H1 (cell line): ENCODE measurements around the gene DGKI. TPM values are rescaled to one million over a fixed set of nuclear protein-coding genes. Genes with fewer than 3 reads are reported as not detected.

Experiments used
- CTCF ChIA-PET: fragments of 300-600 bp; sonication (Branson Sonifier 250); formaldehyde crosslinking; loops from one replicate; lab custom pipeline; 2021; ENCODE audit not compliant: partially characterized antibody; lab: Charles Lee
- POLR2A ChIA-PET: fragments of 300-600 bp; sonication (Branson Sonifier 250); formaldehyde crosslinking; loops from one replicate; lab custom pipeline; 2021; ENCODE audit warnings: inconsistent platforms; ENCODE audit not compliant: partially characterized antibody; lab: Charles Lee
- DNase-seq, 2 experiments: peaks; one replicate each; pipeline versions ENCODE4 v3.0.0 to v3.0.0-alpha.2; 2010 to 2022; ENCODE audit warnings: low spot score in 2 of 2, low read depth in 1 of 2, mixed read lengths in 1 of 2
- FAIRE-seq: peaks from 2 replicates; lab custom pipeline; 2011; peaks lifted over from hg19 to GRCh38; lab: Jason Lieb, UNC
- H2AFZ ChIP-seq: 2 replicates; pipeline ENCODE4 v1.8.1; 2012; ENCODE audit warnings: low read length, inconsistent platforms
- H2AK5ac ChIP-seq: 2 replicates; pipeline ENCODE4 v1.6.1; 2013; ENCODE audit warnings: low read depth, low read length
- H2BK120ac ChIP-seq: replicated peaks from 2 replicates; pipeline ENCODE3; 2013; ENCODE audit warnings: low read depth, low read length, inconsistent platforms
- H2BK12ac ChIP-seq: 2 replicates; pipeline ENCODE4 v1.6.1; 2013; ENCODE audit warnings: low read depth, low read length
- H2BK15ac ChIP-seq: 2 replicates; pipeline ENCODE4 v1.6.1; 2013; ENCODE audit warnings: low read length
- H2BK20ac ChIP-seq: 2 replicates; pipeline ENCODE4 v1.6.1; 2013; ENCODE audit warnings: low read length
- H2BK5ac ChIP-seq: 2 replicates; pipeline ENCODE4 v1.6.1; 2013; ENCODE audit warnings: low read depth, low read length
- H3K14ac ChIP-seq: 2 replicates; pipeline ENCODE4 v1.6.1; 2013; ENCODE audit warnings: inconsistent platforms; ENCODE audit not compliant: insufficient read length
- H3K18ac ChIP-seq: 2 replicates; pipeline ENCODE4 v1.6.1; 2013; ENCODE audit warnings: low read length; ENCODE audit errors: extremely low read depth
- H3K23ac ChIP-seq: 2 replicates; pipeline ENCODE4 v1.6.1; 2013; ENCODE audit warnings: inconsistent platforms; ENCODE audit not compliant: insufficient read length
- H3K23me2 ChIP-seq: 2 replicates; pipeline ENCODE4 v1.6.1; 2013; ENCODE audit warnings: low read depth, low read length
- H3K27ac ChIP-seq: 2 replicates; pipeline ENCODE4 v1.6.1; 2011; ENCODE audit warnings: low read depth, low read length, inconsistent platforms
- H3K27me3 ChIP-seq, 4 experiments: replicated peaks in 1 of 4; 1 replicate in 1 of 4; 2 replicates in 3 of 4; pipeline versions ENCODE4 v1.6.1 to v1.8.1; 2011 to 2013; ENCODE audit warnings: low read length in 3 of 4, mild to moderate bottlenecking in 3 of 4, inconsistent platforms in 2 of 4, mixed read lengths in 2 of 4, moderate library complexity in 1 of 4; ENCODE audit not compliant: control insufficient read depth in 3 of 4, insufficient read depth in 3 of 4; ENCODE audit errors: extremely low read depth in 1 of 4
- H3K36me3 ChIP-seq, 4 experiments: 2 replicates each; pipeline versions ENCODE4 v1.6.1 to v1.8.1; 2011 to 2013; ENCODE audit warnings: mild to moderate bottlenecking in 4 of 4, low read length in 3 of 4, moderate library complexity in 2 of 4, control low read depth in 1 of 4, inconsistent platforms in 1 of 4; ENCODE audit not compliant: insufficient read depth in 4 of 4, control insufficient read depth in 2 of 4
- H3K4ac ChIP-seq: replicated peaks from 2 replicates; pipeline ENCODE3; 2013; ENCODE audit warnings: low read length, low read depth, mixed read lengths, inconsistent platforms; ENCODE audit not compliant: insufficient read length
- H3K4me1 ChIP-seq, 4 experiments: replicated peaks in 1 of 4; 1 replicate in 1 of 4; 2 replicates in 3 of 4; pipeline versions ENCODE4 v1.6.1 to v1.8.1; 2011 to 2013; ENCODE audit warnings: low read length in 3 of 4, inconsistent platforms in 2 of 4, mixed read lengths in 1 of 4; ENCODE audit not compliant: insufficient read depth in 4 of 4, control insufficient read depth in 3 of 4
- H3K4me2 ChIP-seq, 2 experiments: 2 replicates each; pipeline versions ENCODE4 v1.6.1 to v1.8.1; 2011 to 2013; ENCODE audit warnings: low read depth in 2 of 2, low read length in 2 of 2, control low read depth in 1 of 2, inconsistent platforms in 1 of 2, mild to moderate bottlenecking in 1 of 2; ENCODE audit not compliant: insufficient read depth in 1 of 2
- H3K4me3 ChIP-seq, 4 experiments: fragments of 200-600, 300-600 bp in 1 of 4; sonication (generic), shearing (Covaris generic), sonication (Bioruptor Twin) in 1 of 4; 2 replicates each; pipeline versions ENCODE4 v1.5.1 to v1.8.1; 2011 to 2016; ENCODE audit warnings: low read length in 4 of 4, low read depth in 3 of 4, control low read depth in 2 of 4, inconsistent platforms in 2 of 4, mild to moderate bottlenecking in 2 of 4, mixed read lengths in 1 of 4, moderate library complexity in 1 of 4; ENCODE audit not compliant: insufficient read depth in 2 of 4; ENCODE audit errors: extremely low read depth in 1 of 4
- H3K56ac ChIP-seq: replicated peaks from 2 replicates; pipeline ENCODE3; 2013; ENCODE audit warnings: low read depth, mild to moderate bottlenecking, mixed read lengths, low read length, inconsistent platforms; ENCODE audit not compliant: insufficient read length
- H3K79me1 ChIP-seq: 2 replicates; pipeline ENCODE4 v1.6.1; 2013; ENCODE audit warnings: low read depth, low read length, control low read depth
- H3K79me2 ChIP-seq, 2 experiments: 2 replicates each; pipeline versions ENCODE4 v1.6.1 to v1.8.1; 2012 to 2013; ENCODE audit warnings: low read length in 2 of 2, mild to moderate bottlenecking in 2 of 2, inconsistent platforms in 1 of 2; ENCODE audit not compliant: insufficient read depth in 2 of 2, control insufficient read depth in 1 of 2
- H3K9ac ChIP-seq, 4 experiments: replicated peaks in 1 of 4; 1 replicate in 1 of 4; 2 replicates in 3 of 4; pipeline versions ENCODE4 v1.6.1 to v1.8.1; 2011 to 2013; ENCODE audit warnings: low read depth in 3 of 4, low read length in 3 of 4, control low read depth in 2 of 4, mild to moderate bottlenecking in 2 of 4, moderate library complexity in 2 of 4, inconsistent platforms in 1 of 4; ENCODE audit errors: extremely low read depth in 1 of 4
- H3K9me3 ChIP-seq, 2 experiments: 2 replicates each; pipeline versions ENCODE4 v1.6.1 to v1.8.1; 2012 to 2013; ENCODE audit warnings: mild to moderate bottlenecking in 2 of 2, moderate library complexity in 2 of 2, control low read depth in 1 of 2, inconsistent platforms in 1 of 2, low read depth in 1 of 2, low read length in 1 of 2, mixed read lengths in 1 of 2; ENCODE audit not compliant: insufficient read depth in 2 of 2
- H4K20me1 ChIP-seq, 2 experiments: replicated peaks in 1 of 2; 2 replicates each; pipeline versions ENCODE3 to v1.8.1; 2011 to 2013; ENCODE audit warnings: inconsistent platforms in 2 of 2, low read length in 2 of 2, mild to moderate bottlenecking in 1 of 2; ENCODE audit not compliant: insufficient read depth in 2 of 2, control insufficient read depth in 1 of 2
- H4K5ac ChIP-seq: 2 replicates; pipeline ENCODE4 v1.6.1; 2013; ENCODE audit warnings: low read length, low read depth, mixed read lengths, inconsistent platforms; ENCODE audit not compliant: insufficient read length
- H4K8ac ChIP-seq: 2 replicates; pipeline ENCODE4 v1.8.0; 2013; ENCODE audit warnings: mild to moderate bottlenecking, moderate library complexity, low read length, inconsistent platforms; ENCODE audit not compliant: insufficient read depth; ENCODE audit errors: extremely low read depth
- H4K91ac ChIP-seq: replicated peaks from 2 replicates; pipeline ENCODE3; 2013; ENCODE audit warnings: low read length, mixed read lengths, inconsistent platforms; ENCODE audit not compliant: insufficient read length
- CBX5 ChIP-seq: fragments of 300-800, 300-1000 bp; sonication (generic); IDR thresholded peaks from 2 replicates; pipeline ENCODE4 v1.7.1; 2016; ENCODE audit warnings: antibody characterized with exemption, low read length, low read depth
- CHD1 ChIP-seq: IDR thresholded peaks from 2 replicates; pipeline ENCODE4 v1.6.1; 2012; ENCODE audit warnings: low read depth, low read length, improper control_type of control experiment
- FOSL1 ChIP-seq: IDR thresholded peaks from 2 replicates; pipeline ENCODE4 v1.6.1; 2011; ENCODE audit warnings: mild to moderate bottlenecking, low read depth, low read length, moderate library complexity; ENCODE audit not compliant: insufficient read depth
- SUZ12 ChIP-seq: fragments of 200-600 bp; sonication (generic); IDR thresholded peaks from 2 replicates; pipeline ENCODE4 v1.6.1; 2012; ENCODE audit warnings: mild to moderate bottlenecking, inconsistent platforms, low read length, moderate library complexity, mixed read lengths
- WGBS, 2 experiments: shearing (Covaris generic) in 1 of 2; methylation state at CpG; one replicate each; pipeline versions ENCODE4 v1.1.6 to v1.1.7; 2013 to 2015; ENCODE audit warnings: low lambda C conversion rate in 2 of 2, mixed read lengths in 2 of 2, inconsistent platforms in 1 of 2, low coverage in 1 of 2, missing lambda C conversion rate in 1 of 2; ENCODE audit not compliant: insufficient replicate concordance in 2 of 2, insufficient coverage in 1 of 2, insufficient read length in 1 of 2; ENCODE audit errors: extremely low coverage in 1 of 2, missing lambda C conversion rate in 1 of 2; 5-methylcytosine and 5-hydroxymethylcytosine counted together
- polyA plus RNA-seq, 7 experiments: library from polyadenylated mRNA; depleted of rRNA in 3 of 7; stranded (reverse) in 5 of 7; unstranded in 2 of 7; fragments of >200 nt in 5 of 7; fragments of 200-250 nt in 2 of 7; gene quantifications; 1 replicate in 5 of 7; 2 replicates in 1 of 7; 4 replicates in 1 of 7; pipeline versions ENCODE4 v1.2.1 to v1.2.3, GENCODE V29; 2011 to 2013; ENCODE audit warnings: missing spikeins in 2 of 7, mixed read lengths in 2 of 7
- total RNA-seq: library from RNA; stranded (reverse); fragmentation: NEBNext Ultra II Directional; extraction: Animal tissue kit (Norgen Biotek cat#: 25700); gene quantifications from 2 replicates; pipeline ENCODE4 v1.2.1, GENCODE V29; 2021

DGKI gene
- total and polyA plus RNA-seq, 2 of the 8 experiments (the other 6 are each of a cell fraction or from before 2014, with no cell fraction given) = 0.20 to 0.71 TPM

DNA sequence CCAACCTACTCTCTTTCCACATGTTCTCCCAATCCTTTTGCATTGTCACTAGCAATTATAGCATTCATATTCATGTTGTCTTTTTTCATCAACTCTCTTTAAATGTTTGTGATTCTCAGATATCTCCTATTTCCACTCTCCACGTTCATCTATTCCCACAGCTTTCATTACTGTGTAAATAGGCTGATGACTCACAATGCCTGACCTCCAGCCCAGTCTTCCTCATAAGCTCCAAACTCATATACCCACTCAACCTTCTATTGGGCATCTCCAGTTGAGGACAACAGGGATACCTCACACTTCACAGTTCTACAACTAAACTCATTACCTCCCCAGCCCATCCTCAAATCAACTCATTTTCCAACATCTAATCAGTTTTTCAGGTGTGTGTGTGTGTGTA, 194.1 kb downstream of the DGKI start:
- Histone ChIP-seq H3K36me3 (no peaks in the 10 kb centered on the region), H3K4me1 (peaks cover 0 to 7% (median 7%) of the 10 kb centered on the region in 4 experiments; a peak in 4 of 7 replicates), H3K4me2 (no peak overlapping the region), H3K14ac (no peak overlapping the region), H3K4ac (no peak overlapping the region), H2AK5ac (no peak overlapping the region), H3K27me3 (no peaks in the 10 kb centered on the region), H2BK12ac (no peak overlapping the region), H2AFZ (no peak overlapping the region), H3K56ac (no peak overlapping the region), H3K4me3 (no peak overlapping the region), H3K18ac (no peak overlapping the region), H3K9ac (no peak overlapping the region), H3K79me1 (no peaks in the 10 kb centered on the region), H3K23me2 (no peaks in the 10 kb centered on the region), H3K79me2 (no peaks in the 10 kb centered on the region), H2BK20ac (no peak overlapping the region), H4K91ac (no peak overlapping the region), H3K23ac (no peak overlapping the region), H4K8ac (no peak overlapping the region), H4K5ac (no peak overlapping the region), H2BK5ac (no peak overlapping the region), H3K27ac (no peak overlapping the region), H2BK120ac (no peak overlapping the region), H3K9me3 (no peaks in the 10 kb centered on the region), H2BK15ac (no peak overlapping the region), H4K20me1 (no peaks in the 10 kb centered on the region)
- CTCF ChIA-PET = interaction anchor here (1.1 to 8.4 kb wide), 4 partner anchors 28 to 218 kb away, joined by 3 to 45 read pairs (median 3); partner anchors contain the start of gene DGKI
- DNase-seq (no peak), FAIRE-seq (no peak)
- POLR2A ChIA-PET = no interaction called here
- 87% methylated on average over 1 of the region's 1 CpG; no CpG with 5 or more reads in 1 of the 2 experiments for WGBS, 2 experiments
- TF ChIP-seq SUZ12 = no peak
- no peak for TF ChIP-seq CHD1
- no peak for TF ChIP-seq CBX5
- no peak for TF ChIP-seq FOSL1
